Right ventricle myocardium inferior (tissue), 1 donor: ENCODE results near the gene CDH23. TPM values are rescaled to one million over a fixed set of nuclear protein-coding genes. Genes with fewer than 3 reads are reported as not detected.

ENCODE experiments used
- ATAC-seq: fragments of 200-7000 bp; cut with Tn5 transposase; one replicate; pipeline ENCODE4 v1.9.1; 2020; ENCODE audit warnings: mild to moderate bottlenecking, moderate library complexity
- DNase-seq: peaks from one replicate; pipeline ENCODE4 v3.0.0; 2021; ENCODE audit errors: missing footprints
- intact Hi-C: fragments of 100-400 bp; cut with DNase I; formaldehyde crosslinking; loops from one replicate; pipeline ENCODE4 v1.11.0; 2022
- total RNA-seq: library from RNA; stranded (reverse); fragmentation: NEBNext Ultra II Directional; extraction: Animal tissue kit (Norgen Biotek cat#: 25700); gene quantifications from one replicate; pipeline ENCODE4 v1.2.1, GENCODE V29; 2021
- donor health status: DM: no; HTN: yes; CAD: no; lungs with severe emphysema.

Gene CDH23
- total RNA-seq, 1 donor from 2014 or later: 4.8 TPM

DNA sequence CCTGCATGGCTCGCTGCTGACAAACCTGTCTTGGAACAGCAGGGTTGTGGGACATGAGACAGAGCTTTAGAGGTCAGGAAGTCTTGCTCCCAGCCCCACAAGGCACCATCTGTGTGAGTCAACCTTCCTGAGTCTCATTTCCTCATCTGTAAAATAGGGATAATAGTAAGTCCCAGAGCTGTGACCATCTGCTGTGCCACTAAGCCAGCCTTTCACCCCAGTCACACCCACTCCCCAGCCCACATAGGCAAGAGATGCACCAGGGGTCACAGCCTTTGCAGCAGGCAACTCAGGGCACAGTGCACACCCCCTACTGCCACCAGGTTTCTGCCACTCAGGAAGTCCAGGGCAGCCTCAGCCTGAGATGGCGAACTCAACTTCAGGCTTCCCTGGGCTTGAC, 29.4 kb upstream of the CDH23 start:
- DNase-seq (no peak), ATAC-seq (peak; percentile 50)
- intact Hi-C loops: no loop called here

DNA sequence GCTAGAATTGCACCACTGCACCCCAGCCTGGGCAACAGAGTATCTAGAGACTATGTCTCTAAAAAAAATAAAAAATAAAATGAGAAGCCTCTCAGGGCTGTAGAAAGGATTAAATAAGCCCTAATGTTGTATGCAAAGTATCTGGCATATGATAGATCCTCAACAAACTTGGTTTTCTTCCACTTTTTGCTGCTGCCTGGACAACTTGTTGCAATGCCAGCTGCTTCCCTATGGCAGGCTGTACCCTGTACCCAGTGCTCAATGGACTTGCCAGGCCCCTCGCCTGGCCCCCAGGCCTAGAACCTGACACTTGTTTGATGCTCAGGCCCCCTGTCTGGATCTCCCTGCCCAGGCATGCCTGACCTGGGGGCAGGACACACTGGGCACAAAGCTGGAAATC, 28.5 kb upstream of the CDH23 start:
- intact Hi-C loops: no loop called here
- DNase-seq (no peak), ATAC-seq (no peak)

DNA sequence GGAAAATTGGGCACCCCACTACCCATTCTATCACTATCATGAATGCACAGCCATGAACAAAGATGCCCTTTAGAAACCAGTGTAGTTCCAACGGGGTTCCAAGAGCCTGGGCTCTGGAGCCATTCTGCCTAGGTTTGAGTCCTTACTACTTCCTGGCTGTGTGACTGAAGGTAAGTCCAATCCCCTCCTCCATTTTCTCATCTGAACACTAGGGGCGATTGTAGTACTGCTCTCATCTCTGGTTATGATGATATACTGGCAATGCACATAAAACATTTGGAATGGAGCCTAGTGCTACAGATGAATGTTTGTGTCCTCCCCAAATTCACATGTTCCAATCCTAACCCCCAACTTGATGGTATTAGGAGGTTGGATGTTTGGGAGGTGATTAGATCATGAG, 28.1 kb upstream of the CDH23 start:
- ATAC-seq: no peak

DNA sequence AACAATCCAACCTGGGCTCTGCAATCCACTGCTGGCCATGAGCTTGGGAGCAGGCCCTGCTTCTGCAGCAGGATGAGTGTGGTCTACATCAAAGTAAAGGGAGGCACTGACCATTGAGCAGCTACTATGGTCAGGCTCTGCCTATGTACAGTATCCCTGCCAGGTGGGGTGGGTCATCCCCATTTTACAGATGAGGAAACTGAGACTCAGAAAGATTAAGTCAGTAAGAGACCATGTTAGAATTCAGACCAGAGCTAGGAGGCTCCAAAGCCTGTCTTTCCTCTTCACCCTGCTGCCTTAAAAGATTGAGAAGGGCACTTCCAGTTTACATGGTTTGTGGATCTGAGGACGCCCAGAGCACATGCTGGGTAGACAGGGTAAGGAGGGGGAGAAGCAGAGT, 27.1 kb upstream of the CDH23 start:
- intact Hi-C loops: no loop called here
- DNase-seq: no peak
- ATAC-seq: no peak

More for the DNA sequence above, 28.1 kb upstream of the CDH23 start:
- intact Hi-C loops: no loop called here
- DNase-seq: no peak

DNA sequence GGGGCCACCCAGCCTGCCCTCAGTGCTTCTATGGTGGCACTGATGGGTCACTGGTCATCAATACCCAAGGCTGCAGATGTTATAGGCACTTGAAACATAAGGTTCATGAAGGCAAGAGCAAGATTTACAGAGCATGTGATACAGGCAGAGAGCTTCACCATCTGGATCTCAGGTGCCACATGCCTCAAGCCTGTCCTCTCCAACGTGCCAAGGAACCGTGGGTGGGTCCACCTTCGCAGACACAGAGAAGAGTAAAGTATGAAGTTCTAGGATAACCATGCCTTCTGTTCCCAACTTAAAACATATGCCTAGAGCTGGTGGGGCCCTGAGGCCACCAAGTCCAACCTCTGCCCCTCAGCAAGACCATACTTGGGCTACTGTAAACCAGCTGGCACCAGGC, 26.7 kb upstream of the CDH23 start:
- intact Hi-C loops: no loop called here
- DNase-seq (no peak), ATAC-seq (no peak)

DNA sequence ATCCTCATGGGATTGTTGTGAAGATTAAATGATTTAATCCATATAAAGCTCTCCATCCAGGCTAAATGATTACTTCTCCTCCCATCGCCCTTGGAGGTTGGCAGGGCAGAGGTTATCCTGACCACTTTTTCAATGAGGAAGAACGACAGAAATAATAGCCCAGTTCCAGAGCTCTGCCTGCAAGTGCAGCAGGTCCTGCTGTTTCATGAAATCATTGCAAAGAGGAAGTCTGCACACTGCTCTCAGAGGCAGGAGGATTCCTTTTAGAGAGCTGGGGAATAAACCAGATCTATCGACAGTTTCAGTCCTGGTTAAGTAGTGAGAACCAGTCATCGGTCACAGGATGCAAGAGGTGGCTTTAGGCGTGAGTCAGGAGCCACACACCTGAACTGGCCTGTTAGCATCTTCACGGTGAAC, 25.0 kb upstream of the CDH23 start:
- DNase-seq: no peak
- intact Hi-C loops: no loop called here
- peak; percentile 32 for ATAC-seq

DNA sequence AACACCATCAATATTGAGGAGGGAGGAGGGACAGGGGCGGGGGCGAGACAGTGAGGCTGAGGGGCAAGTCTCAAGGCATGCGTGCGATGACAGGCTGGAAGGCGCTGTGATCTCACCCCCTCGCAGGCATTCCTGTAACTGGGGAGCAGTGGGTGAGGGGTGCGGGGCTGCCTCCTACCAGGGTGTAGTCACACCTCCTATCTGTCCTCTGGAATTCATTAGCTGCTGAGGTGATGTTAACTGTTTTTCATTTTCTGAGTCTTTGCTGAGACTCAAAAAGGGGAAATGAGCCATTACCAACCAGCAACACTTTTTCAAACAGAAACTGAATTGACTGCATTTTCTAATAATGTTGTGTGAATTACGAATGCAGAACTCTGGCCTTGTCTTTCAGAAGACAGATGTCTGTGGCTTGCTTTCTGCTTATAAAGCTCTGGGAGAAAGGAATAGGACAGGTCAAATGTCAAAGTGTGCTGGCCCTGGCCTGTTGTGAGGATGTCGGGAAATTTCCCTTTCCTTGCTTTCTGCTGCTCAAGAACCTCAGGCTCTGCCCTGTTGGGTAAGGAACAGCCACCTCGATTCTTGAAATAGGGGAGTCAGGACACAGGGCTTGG, 23.7 kb upstream of the CDH23 start:
- DNase-seq (no peak), ATAC-seq (no peak)
- intact Hi-C loops: no loop called here

DNA sequence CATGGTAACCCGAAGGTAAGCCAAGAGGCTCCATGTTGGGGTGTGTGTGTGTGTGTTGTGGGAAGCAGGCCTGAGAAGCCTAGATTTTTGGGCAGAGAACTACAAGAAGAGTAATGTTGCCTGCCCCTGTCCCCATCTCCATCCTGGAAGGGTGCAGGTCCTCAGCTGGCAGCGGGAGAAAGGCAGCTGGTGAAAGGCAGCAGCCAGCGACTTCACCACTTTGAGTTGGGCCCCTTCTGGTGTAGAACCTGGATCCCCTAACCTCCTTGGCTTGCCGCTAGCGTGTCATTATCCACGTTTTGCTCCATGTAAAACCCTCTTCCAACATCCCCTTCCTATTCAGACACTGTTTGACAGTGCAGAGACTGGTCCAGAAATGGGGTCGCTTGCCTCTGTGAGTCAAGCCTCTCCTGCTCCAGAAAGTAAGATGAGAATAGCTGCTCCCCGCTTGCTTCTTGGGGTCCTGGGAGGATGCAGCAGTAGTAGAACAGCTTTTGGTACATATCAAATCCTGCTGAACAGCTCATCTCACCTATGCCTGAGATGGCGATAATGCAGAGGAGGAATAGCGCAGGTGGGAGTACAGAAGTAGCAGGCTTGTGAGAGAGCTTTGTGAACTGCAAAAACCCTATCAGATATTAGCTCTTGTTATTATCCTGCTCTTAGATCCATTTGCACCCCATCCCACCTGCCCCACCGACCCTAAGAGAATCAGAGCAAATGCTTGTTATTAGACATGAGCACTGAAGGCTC, 22.1 kb upstream of the CDH23 start:
- intact Hi-C loops: no loop called here
- DNase-seq (no peak), ATAC-seq (no peak)

DNA sequence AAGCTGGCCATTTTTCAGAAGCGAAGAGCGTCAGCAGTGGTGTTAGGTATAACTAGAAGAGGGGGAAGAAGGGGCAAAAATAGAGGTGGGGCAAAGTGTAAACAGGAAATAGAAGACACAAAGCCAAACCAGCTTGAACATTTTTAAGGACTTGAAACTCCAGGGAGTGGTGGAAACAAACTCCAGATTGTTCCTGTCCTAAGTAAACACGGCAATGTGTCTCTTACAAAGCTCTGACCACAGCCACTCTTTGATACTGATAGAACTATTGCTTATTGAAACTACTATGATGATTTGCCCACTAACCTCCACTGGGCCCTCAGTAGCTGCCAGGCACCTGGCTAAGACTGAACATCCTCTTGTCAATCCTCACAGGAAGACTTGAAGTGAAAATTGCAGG, 20.8 kb upstream of the CDH23 start:
- intact Hi-C loops: loop anchor here (2.0 kb wide), 1 partner anchor 57 kb away; the partner anchor contains the start of gene SLC29A3
- no peak for ATAC-seq

DNA sequence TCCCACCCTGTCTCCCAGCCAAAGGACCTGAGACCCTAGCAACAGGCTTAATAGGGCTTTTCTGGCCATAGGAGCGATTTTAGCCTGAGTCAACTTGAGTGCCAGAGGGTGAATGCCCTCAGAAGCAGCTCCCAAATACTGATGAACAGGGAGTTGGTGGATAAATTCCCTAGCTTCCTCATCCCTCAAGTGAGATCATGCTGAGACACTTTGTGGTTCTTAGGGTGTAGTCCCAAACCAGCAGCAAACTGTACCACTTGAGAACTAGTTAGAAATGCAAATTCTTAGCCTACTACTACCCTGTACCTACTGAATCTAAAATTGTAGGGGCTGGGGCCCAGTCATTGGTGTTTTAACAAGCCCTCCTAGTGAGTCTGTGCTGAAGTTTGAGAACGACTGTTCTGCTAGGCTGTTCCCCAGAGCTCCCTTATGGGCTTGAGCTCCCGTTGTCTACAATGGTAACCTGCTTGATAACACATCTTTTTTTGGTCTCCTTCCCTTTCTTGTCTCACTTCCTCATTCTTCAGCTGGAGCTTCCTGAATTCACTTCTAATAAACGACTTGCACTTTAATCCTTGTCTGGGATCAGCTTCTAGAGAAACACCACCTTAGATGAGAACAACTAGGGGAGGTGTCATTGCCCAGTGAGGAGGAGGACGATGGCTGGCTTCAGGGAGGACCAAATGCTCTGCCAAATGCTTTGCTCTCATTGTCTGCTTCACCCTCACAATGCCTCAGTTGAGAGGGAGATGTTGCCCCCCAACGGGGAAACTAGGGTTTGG, 18.2 kb upstream of the CDH23 start:
- intact Hi-C loops: no loop called here
- ATAC-seq: no peak

More for the DNA sequence above, 20.8 kb upstream of the CDH23 start:
- no peak for DNase-seq

DNA sequence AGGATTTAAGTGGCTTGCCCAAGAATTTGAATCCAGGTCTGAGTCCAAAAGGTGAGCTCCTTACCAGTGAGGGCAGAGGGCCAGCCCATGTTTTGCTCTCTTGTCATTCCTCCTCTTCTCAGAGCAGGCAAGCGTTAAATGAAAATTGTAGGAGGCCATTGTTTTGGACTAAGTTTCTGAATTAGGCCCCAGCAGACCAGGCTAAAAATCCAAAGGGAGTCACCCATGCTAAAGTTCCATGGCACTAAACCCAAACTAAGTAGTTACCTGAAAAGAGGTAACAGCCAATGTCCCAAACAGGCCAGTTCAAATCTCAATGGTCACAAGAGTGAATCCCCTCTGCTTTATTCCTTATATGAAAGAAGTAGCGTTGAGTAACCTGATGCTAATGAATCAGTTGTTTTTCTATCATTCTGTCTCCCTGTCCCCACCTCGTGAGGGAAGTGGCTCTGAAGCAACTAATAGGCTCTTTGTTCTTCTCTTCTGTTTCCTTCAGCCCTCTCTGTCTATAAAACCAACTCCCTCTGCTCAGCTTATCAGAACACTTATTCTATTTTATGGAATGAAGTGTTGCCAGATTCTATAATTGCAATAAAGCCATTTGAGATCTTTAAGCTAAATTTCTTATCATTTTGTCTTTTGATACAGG, 17.5 kb upstream of the CDH23 start:
- ATAC-seq (no peak), DNase-seq (no peak)
- intact Hi-C loops: no loop called here

More for the DNA sequence above, 18.2 kb upstream of the CDH23 start:
- DNase-seq: no peak

DNA sequence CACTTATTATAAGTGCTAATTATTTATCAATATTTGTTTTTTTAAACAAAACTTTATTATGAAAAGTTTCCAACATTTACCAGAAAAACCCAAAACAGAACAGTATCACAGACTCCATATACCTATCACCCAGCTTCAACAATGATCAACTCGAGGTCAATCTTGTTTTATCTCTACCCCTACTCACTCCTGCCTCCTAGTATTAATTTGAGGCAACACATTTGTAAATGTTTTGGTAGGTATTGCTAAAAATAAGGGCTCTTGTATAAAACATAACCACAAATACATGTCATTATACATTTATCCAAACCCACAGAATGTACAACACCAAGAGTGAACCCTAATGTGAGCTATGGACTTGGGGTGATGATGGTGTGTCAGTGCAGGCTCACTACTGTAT, 15.9 kb upstream of the CDH23 start:
- intact Hi-C loops: loop anchor here (5.0 to 10.0 kb wide), 2 partner anchors 431 to 674 kb away; no protein-coding TSS in a partner anchor
- DNase-seq (no peak), ATAC-seq (no peak)

DNA sequence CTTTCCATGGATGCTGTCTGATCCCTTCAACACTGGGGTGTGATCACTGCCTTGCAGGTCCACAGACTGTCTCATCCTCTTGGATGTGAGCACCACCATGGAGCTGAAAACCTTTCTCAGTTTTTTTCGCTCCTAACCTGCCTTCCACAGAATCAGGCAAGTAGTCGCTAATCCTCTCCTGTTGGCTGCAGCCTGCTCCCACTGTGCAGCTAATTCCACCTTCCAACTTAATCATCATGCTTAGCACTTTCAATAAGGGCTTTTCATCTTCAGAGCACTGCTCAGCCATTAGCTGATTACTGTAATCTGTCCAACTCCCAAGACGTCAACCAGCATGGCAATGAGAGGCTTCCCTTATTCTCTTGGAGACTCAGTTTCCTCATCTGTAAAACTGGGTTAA, 15.1 kb upstream of the CDH23 start:
- intact Hi-C loops: loop anchor here (5.0 to 10.0 kb wide), 2 partner anchors 431 to 673 kb away; no protein-coding TSS in a partner anchor
- ATAC-seq (no peak), DNase-seq (no peak)

DNA sequence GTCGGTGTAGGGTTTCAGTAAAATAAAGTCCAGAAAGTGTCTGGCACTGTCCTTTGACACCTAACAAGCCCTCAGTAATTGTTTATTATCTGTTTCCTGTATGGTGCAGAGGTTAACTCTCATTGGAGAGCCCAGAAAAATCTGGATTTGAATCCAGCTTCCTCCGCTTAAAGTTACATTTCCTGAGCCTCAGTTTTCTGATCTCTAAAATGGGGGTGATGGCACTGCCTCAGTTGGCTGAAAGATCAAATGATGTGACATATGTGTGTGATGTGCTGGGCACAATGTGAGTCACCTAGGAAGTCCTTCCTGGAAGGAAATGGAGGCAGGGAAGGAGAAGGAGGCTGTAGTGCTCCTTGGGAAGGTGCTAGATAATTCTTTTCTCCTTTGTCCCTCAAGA, 14.7 kb upstream of the CDH23 start:
- DNase-seq: no peak
- ATAC-seq: no peak
- intact Hi-C loops: loop anchor here (5.0 to 10.0 kb wide), 2 partner anchors 430 to 673 kb away; no protein-coding TSS in a partner anchor

DNA sequence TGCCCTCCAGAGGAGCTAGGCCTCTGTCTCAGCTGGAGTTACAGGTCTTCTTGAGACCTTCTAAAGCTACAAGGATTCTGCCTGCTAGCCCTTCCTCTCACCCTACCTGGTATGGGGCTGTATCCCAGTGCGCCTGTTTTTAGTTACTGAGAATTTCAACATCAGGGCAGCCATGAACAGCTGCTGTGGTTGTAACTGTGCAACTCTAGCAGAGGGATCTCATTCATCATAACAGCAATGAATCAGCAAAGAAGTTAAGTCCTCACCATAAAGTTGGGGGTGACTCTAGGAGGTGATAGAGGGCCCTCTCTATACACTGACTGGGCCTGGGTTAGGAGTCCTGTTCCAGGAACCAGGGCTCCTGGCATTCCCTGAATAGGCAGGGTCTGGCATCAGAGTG, 14.0 kb upstream of the CDH23 start:
- intact Hi-C loops: loop anchor here (5.0 to 10.0 kb wide), 2 partner anchors 430 to 672 kb away; no protein-coding TSS in a partner anchor
- DNase-seq: no peak
- ATAC-seq: no peak

DNA sequence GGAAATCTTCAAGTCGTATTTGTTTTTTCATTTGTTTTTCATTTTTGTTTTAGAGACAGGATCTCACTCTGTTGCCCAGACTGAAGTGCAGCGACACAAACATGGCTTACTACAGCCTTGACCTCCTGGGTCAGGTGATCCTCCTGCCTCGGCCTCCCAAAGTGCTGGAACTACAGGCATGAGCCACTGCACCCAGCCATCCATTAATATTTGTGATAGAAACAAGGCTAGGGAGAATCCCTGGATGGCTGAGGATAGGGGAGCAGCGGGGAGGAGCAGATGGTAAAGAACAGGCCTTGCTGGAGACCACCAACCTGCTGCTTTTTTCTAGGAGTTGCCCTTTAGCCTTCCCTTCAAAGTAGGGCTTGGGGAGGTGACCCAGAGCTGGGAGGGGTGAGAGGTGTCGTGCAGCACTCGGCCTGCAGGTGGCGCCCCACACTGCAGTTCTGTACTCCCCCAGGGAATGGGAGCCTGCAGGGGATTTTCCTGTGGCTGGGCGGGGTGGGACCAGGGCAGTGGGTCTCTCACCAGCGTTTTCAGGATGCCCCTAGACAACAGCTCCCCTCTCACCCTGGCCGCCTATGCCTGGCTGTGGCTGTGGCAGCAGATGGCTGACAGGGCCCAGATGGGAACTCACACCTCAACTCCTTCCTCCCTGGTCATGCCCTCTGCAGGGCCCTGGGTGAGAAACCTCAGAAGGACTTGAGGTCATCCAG, 12.6 kb upstream of the CDH23 start:
- intact Hi-C loops: loop anchor here (5.0 to 10.0 kb wide), 2 partner anchors 428 to 671 kb away; no protein-coding TSS in a partner anchor
- DNase-seq: peak; percentile 86
- peak; percentile 87 for ATAC-seq

DNA sequence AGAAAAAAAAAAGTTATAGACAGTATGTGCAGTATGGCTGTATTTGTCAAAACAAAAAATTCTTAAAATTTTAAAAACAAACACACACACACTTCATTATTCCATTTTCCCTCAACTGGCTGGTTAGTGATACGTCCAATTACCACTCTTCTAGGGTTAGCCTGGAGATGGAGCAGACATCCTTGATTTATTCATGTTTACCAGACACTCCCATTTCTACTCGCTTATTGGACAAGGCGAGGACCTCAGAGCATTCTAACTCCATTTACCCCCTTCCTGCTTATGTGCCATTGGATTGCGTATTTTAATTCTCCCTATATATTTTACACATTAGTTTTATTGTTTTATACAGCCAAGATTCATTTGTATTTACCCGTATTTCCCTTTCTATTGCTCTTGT, 8.5 kb upstream of the CDH23 start:
- DNase-seq: no peak
- intact Hi-C loops: loop anchor here (5.0 to 10.0 kb wide), 2 partner anchors 219 to 667 kb away; no protein-coding TSS in a partner anchor
- ATAC-seq: no peak
